ENCODE data around the gene ZNF445. TPM values are rescaled to one million over a fixed set of nuclear protein-coding genes. Genes with fewer than 3 reads are reported as not detected.
A peak's percentile ranks its signal among the peaks of the same experiment; 100 is the strongest.

Gene ZNF445
- total RNA-seq, 1 donor from 2014 or later: 6.6 TPM

- intact Hi-C loops (cut with DNase I): loop anchor here (5.0 kb wide), 1 partner anchor 102 kb away; the partner anchor contains the start of gene TCAIM
Observed at GRCh38 chr3:44439499-44440295, 37.8 kb downstream of the ZNF445 start.

GRCh38 chr3:44437800-44438199 is 39.7 kb downstream of the ZNF445 start:
- H3K9me3 ChIP-seq: no peaks in the 10 kb centered on the region
- no peak overlapping the region for H3K4me3 ChIP-seq
- no peak for DNase-seq (ENCODE audit: low spot score in 2 of 2)
- H3K27ac ChIP-seq: no peak overlapping the region
- peaks cover 0 to 4% of the 10 kb centered on the region in 2 donors for H3K36me3 ChIP-seq
- H3K27me3 ChIP-seq: no peaks in the 10 kb centered on the region
- intact Hi-C loops (cut with DNase I): no loop called here
- TF ChIP-seq CTCF (IDR thresholded peaks at IDR 0.05): no peak
- H3K4me1 ChIP-seq: peaks cover 4 to 14% of the 10 kb centered on the region in 2 donors

More at GRCh38 chr3:44439499-44440295, 37.8 kb downstream of the ZNF445 start:
- Histone ChIP-seq H3K27ac (peak overlapping the region; percentile 78 to 87), H3K36me3 (peaks cover 0 to 8% of the 10 kb centered on the region in 2 donors), H3K4me1 (peaks cover 4 to 14% of the 10 kb centered on the region in 2 donors), H3K4me3 (peak overlapping the region in 1 of 2 donors; percentile 37), H3K9me3 (no peaks in the 10 kb centered on the region), H3K27me3 (no peaks in the 10 kb centered on the region)
- TF ChIP-seq CTCF (IDR thresholded peaks at IDR 0.05): no peak
- DNase-seq (ENCODE audit: low spot score in 2 of 2): peak; percentile 62 to 90

- Histone ChIP-seq H3K4me1 (peaks cover 4 to 14% of the 10 kb centered on the region in 2 donors), H3K27ac (no peak overlapping the region), H3K36me3 (no peaks in the 10 kb centered on the region), H3K4me3 (no peak overlapping the region), H3K9me3 (no peaks in the 10 kb centered on the region), H3K27me3 (no peaks in the 10 kb centered on the region)
- intact Hi-C loops (cut with DNase I): no loop called here
- DNase-seq (ENCODE audit: low spot score in 2 of 2): no peak
- no peak for TF ChIP-seq CTCF (IDR thresholded peaks at IDR 0.05)
Observed at GRCh38 chr3:44436181-44436580, 41.3 kb downstream of the ZNF445 start.

- DNase-seq (ENCODE audit: low spot score in 2 of 2): no peak
- intact Hi-C loops (cut with DNase I): no loop called here
Observed at GRCh38 chr3:44434834-44435510, 42.5 kb downstream of the ZNF445 start.

GRCh38 chr3:44430466-44430865 is 47.0 kb downstream of the ZNF445 start:
- H3K27ac ChIP-seq: no peak overlapping the region

More at GRCh38 chr3:44434834-44435510, 42.5 kb downstream of the ZNF445 start:
- Histone ChIP-seq H3K27ac (no peak overlapping the region), H3K27me3 (no peaks in the 10 kb centered on the region), H3K4me1 (peaks cover 4 to 7% of the 10 kb centered on the region in 2 donors), H3K9me3 (no peaks in the 10 kb centered on the region), H3K4me3 (no peak overlapping the region), H3K36me3 (no peaks in the 10 kb centered on the region)
- TF ChIP-seq CTCF (IDR thresholded peaks at IDR 0.05): no peak

More at GRCh38 chr3:44430466-44430865, 47.0 kb downstream of the ZNF445 start:
- intact Hi-C loops (cut with DNase I): no loop called here
- Histone ChIP-seq H3K4me3 (no peak overlapping the region), H3K9me3 (no peaks in the 10 kb centered on the region), H3K36me3 (no peaks in the 10 kb centered on the region), H3K4me1 (no peaks in the 10 kb centered on the region), H3K27me3 (no peaks in the 10 kb centered on the region)
- TF ChIP-seq CTCF (IDR thresholded peaks at IDR 0.05): no peak
- no peak for DNase-seq (ENCODE audit: low spot score in 2 of 2)
